HG03558 (cell line): ENCODE results near the gene CTSK.

Source experiments
- ATAC-seq: cut with Tn5 transposase; IDR thresholded peaks from one replicate; pipeline ENCODE4 v1.9.1; 2021; ENCODE audit warnings: moderate number of reproducible peaks; ENCODE audit not compliant: unreplicated experiment; ENCODE audit errors: extremely low read depth

CTSK gene

GRCh38 chr1:150763018-150763417, 45.0 kb downstream of the CTSK start:
- no peak for ATAC-seq

- ATAC-seq: no peak
These were observed 45.5 kb downstream of the CTSK start for GRCh38 chr1:150762552-150762951.

- ATAC-seq: no peak
These were observed 46.3 kb downstream of the CTSK start for GRCh38 chr1:150761801-150762200.

GRCh38 chr1:150760013-150760412, 48.0 kb downstream of the CTSK start:
- ATAC-seq: no peak

GRCh38 chr1:150753416-150753815, 54.6 kb downstream of the CTSK start:
- no peak for ATAC-seq

- no peak for ATAC-seq
These were observed 56.6 kb downstream of the CTSK start for GRCh38 chr1:150751443-150751842.

- no peak for ATAC-seq
These were observed 58.2 kb downstream of the CTSK start for GRCh38 chr1:150749720-150750311.

GRCh38 chr1:150748878-150749719, 59.0 kb downstream of the CTSK start:
- no peak for ATAC-seq
